Urinary bladder (tissue), 4 donors: ENCODE results near the gene SERGEF. TPM values are rescaled to one million over a fixed set of nuclear protein-coding genes. Genes with fewer than 3 reads are reported as not detected.
"Not testable (repeated sequence)": the region's sequence is repeated elsewhere in the genome, so short reads cannot be mapped to it uniquely, and the experiment has no call there.

ENCODE experiments used
- DNase-seq: peaks from one replicate; pipeline ENCODE4 v3.0.0-alpha.2; 2015; ENCODE audit errors: extremely low spot score
- H3K27ac ChIP-seq: one replicate; pipeline ENCODE4 v1.5.1; 2013; ENCODE audit warnings: low read depth, mild to moderate bottlenecking, moderate library complexity
- H3K36me3 ChIP-seq: one replicate; pipeline ENCODE4 v1.6.1; 2013; ENCODE audit warnings: mild to moderate bottlenecking, moderate library complexity; ENCODE audit not compliant: insufficient read depth
- H3K4me1 ChIP-seq: one replicate; pipeline ENCODE4 v1.6.1; 2013; ENCODE audit warnings: mild to moderate bottlenecking, moderate library complexity; ENCODE audit not compliant: insufficient read depth
- H3K4me3 ChIP-seq: one replicate; pipeline ENCODE4 v1.5.1; 2013; ENCODE audit warnings: low read depth, low read length
- WGBS: extraction: QIAGEN DNeasy Blood & Tissue Kit; methylation state at CpG from one replicate; pipeline ENCODE4 v1.1.7; 2013; 5-methylcytosine and 5-hydroxymethylcytosine counted together
- polyA plus RNA-seq: library from polyadenylated mRNA; stranded (reverse); fragments of 200-250 nt; gene quantifications from one replicate; pipeline ENCODE4 v1.2.3, GENCODE V29; 2013
- total RNA-seq: library from RNA; depleted of rRNA; stranded (reverse); fragments of >200 nt; gene quantifications from one replicate; pipeline ENCODE4 v1.2.3, GENCODE V29; 2014
- donor health status: healthy with polysubstance abuse.
- donor health status: healthy.

SERGEF gene
- total and polyA plus RNA-seq, 2 donors: 14.1 to 45.3 TPM

DNA sequence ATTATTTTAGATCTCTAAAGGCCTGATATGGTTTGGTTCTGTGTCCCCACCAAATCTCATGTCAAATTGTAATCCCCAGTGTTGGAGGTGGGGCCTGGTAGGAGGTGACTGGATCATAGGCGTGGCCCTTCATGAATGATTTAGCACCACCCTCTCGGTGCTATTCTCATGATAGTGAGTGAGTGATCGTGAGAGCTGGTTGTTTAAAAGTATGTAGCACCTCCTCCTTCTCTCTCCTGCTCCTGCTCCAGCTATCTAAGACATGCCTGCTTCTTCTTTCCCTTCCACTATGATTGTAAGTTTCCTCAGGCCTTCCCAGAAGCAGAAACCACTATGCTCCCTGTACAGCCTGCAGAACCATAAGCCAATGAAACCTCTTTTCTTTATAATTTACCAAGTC is 114.1 kb downstream of the SERGEF start:
- no peaks in the 10 kb centered on the region for H3K36me3 ChIP-seq
- no peak for DNase-seq
- no peak overlapping the region for H3K27ac ChIP-seq
- WGBS: 69% methylated on average over 3 of the region's 3 CpGs
- no peak overlapping the region for H3K4me3 ChIP-seq
- no peaks in the 10 kb centered on the region for H3K4me1 ChIP-seq

DNA sequence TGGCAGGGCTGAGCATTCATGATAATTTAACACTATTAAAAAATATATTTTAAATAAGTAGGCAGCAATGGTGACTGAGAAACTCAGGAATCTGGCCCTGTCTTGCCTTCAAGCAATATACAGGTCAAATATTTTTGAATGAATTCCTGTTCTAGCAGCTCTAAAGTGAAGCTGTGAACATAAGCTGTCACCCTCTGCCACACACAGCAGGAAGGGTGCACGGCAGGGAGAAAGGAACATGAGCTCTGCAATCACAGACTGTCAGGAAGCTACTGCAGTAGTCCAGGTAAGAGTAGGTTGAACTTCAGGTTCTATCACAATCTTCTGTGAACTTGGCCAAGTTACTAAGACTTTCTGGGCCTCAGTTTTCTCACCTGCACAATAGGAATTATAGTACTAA is 114.8 kb downstream of the SERGEF start:
- H3K27ac ChIP-seq: no peak overlapping the region
- H3K4me1 ChIP-seq: no peaks in the 10 kb centered on the region
- DNase-seq: no peak
- H3K4me3 ChIP-seq: no peak overlapping the region
- no peaks in the 10 kb centered on the region for H3K36me3 ChIP-seq
- 83% methylated on average over 1 of the region's 1 CpG for WGBS

DNA sequence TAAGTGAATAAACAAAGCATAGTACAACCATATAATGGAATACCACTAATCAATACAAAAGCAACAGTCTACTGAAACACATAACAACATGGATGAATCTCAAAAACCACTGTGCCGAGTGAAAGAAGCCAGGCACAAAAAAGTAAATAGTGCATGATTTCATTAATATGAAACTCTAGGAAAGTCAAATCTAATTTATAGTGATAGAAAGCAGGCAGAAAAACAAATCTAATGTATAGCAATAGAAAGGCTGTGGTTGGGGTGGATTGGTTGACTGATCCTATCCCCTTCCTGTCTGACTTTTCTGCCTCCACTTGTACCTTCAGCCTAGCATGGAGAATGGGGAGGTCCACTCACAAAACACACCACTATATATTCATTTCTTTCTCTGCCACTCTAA is 115.4 kb downstream of the SERGEF start:
- no peaks in the 10 kb centered on the region for H3K36me3 ChIP-seq
- no peak overlapping the region for H3K4me3 ChIP-seq
- no peak for DNase-seq
- 92% methylated on average over 1 of the region's 1 CpG for WGBS
- no peak overlapping the region for H3K27ac ChIP-seq
- no peaks in the 10 kb centered on the region for H3K4me1 ChIP-seq

DNA sequence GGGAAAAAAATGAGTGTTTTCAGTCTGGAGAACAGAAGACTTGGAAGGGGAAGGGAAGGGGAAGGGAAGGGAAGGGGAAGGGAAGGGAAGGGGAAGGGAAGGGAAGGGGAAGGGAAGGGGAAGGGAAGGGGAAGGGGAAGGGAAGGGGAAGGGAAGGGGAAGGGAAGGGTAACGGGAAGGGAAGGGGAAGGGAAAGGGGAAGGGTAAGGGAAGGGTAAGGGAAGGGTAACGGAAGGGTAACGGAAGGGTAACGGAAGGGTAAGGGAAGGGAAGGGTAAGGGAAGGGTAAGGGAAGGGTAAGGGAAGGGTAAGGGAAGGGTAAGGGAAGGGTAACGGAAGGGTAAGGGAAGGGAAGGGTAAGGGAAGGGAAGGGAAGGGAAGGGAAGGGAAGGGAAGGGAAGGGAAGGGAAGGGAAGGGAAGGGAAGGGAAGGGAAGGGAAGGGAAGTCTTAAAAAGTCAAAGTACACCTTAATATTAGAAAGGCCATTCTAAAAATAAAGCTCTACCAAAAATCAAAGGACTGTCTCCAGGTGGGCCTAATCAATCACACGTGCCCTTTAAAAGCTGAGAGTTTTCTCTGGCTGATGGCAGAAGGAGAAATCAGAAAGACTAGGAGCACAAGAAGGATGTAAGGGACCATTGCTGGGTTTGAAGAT is 116.2 kb downstream of the SERGEF start:
- 91% methylated on average over 5 of the region's 6 CpGs for WGBS
- not testable (repeated sequence) for H3K4me1 ChIP-seq, DNase-seq, H3K27ac ChIP-seq, H3K36me3 ChIP-seq, H3K4me3 ChIP-seq

DNA sequence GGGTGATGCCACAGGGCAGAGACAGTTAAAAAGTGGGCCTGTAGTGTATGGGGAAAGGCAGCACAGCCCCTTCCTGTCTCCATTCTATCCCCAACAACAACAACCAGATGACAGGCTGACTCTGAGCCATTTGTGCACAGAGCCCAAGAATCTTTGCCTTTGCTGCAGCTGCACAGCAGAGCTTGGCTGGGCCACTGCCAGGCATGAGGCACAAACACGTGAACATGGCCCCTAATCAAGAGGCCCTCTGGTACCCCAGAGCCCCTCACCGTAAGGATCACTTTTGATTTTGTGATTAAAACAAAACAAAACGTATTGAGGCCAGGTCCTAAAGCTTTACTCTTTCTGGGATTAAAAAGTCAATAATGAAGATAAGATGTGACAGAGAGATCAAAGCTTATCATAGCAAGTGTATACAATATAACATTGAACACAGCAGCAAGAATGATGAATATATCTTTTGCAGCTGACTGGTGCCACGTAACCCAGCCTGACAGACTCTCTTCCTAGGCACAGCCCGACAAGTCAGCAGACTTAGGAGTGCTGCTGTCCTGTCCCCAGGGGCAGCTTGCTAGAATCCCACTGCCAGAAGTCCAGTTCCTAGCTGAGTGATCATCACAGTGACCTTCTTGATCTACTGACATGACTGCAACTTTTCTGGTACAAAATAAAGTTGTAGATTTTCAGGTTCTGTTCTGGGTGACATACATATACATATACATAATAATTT is 117.8 kb downstream of the SERGEF start:
- no peaks in the 10 kb centered on the region for H3K36me3 ChIP-seq
- H3K4me3 ChIP-seq: no peak overlapping the region
- DNase-seq: no peak
- H3K27ac ChIP-seq: no peak overlapping the region
- WGBS: 36% methylated on average over 5 of the region's 5 CpGs
- no peaks in the 10 kb centered on the region for H3K4me1 ChIP-seq

DNA sequence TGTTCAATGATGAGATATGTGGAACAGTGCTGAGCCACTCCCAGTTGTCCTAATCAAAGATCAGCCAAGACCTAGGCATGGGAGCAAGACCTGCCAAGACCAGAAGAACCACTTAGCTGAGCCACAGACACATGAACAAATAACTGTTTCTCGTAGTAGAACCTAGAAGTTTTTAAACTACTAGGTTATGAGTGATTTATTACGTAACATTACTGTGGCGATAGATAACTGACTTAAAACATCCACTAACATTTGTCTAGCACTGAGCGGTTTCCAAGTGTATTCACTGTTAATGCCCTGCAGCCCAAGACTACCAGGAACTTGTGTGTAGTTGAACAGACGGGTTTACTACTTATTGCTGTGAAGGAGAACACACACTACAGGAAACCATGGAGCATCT is 120.4 kb downstream of the SERGEF start:
- DNase-seq: no peak
- H3K4me3 ChIP-seq: no peak overlapping the region
- no peak overlapping the region for H3K27ac ChIP-seq
- no peaks in the 10 kb centered on the region for H3K4me1 ChIP-seq
- 93% methylated on average over 5 of the region's 5 CpGs for WGBS
- H3K36me3 ChIP-seq: no peaks in the 10 kb centered on the region

DNA sequence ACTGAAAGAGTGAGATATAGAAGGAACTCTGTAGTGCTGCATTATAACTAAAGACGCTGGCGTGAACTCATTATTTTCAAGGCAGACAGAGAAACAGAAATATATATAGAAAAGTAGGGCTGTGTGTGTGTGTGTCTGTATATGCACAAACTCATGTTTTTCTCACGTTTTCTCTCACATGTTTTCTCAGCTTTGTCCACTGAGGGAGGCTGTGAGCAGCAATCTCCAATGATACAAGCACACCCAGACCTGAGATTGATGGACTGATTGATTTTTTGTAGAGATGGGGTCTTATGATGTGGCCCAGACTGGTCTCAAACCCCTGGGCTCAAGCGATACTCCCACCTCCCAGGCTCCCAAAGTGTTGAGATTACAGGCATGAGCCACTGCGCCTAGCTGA is 122.5 kb downstream of the SERGEF start:
- Histone ChIP-seq H3K4me1 (no peaks in the 10 kb centered on the region), H3K27ac (no peak overlapping the region), H3K36me3 (no peaks in the 10 kb centered on the region), H3K4me3 (no peak overlapping the region)
- DNase-seq: no peak
- WGBS: 95% methylated on average over 5 of the region's 5 CpGs

DNA sequence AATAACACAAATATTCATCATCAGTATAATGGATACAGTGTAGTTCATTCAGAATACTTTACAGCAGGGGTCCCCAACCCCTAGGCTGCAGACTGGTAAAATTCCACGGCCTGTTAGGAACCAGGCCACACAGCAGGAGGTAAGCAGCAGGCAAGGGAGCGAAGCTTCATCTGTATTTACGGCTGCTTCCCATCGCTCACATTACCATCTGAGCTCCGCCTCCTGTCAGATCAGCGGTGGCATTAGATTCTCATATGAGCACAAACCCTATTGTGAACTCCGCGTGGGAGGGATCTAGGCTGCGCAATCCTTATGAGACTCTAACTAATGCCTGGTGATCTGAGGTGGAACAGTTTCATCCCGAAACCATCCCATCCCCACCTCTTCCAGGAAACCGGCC is 125.1 kb downstream of the SERGEF start:
- H3K27ac ChIP-seq: no peak overlapping the region
- WGBS: 85% methylated on average over 11 of the region's 11 CpGs
- no peak overlapping the region for H3K4me3 ChIP-seq
- DNase-seq: no peak
- H3K4me1 ChIP-seq: no peaks in the 10 kb centered on the region
- H3K36me3 ChIP-seq: no peaks in the 10 kb centered on the region

DNA sequence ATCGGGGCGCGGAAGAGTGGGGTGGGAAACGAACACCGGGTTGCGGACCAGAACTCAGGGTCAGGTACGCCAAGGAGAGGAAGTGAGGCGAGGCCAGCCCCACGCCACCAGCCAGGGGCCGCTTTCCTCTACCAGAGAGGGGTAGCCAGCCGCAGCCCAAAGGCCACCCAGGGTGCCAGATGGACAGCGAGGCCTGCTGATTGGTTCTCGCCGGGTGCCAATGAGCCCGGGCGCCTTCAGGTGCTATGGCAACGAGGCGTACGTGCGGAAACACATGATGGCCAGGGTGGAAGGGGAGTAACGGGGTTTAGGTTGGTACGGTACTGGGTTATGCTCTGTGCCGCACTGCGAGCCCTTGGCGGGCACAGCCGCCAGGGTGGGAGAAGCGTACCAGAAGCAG is 128.9 kb downstream of the SERGEF start:
- H3K4me1 ChIP-seq: no peaks in the 10 kb centered on the region
- DNase-seq: no peak
- H3K27ac ChIP-seq: no peak overlapping the region
- H3K4me3 ChIP-seq: no peak overlapping the region
- no peaks in the 10 kb centered on the region for H3K36me3 ChIP-seq
- WGBS: 97% methylated on average over 27 of the region's 27 CpGs

DNA sequence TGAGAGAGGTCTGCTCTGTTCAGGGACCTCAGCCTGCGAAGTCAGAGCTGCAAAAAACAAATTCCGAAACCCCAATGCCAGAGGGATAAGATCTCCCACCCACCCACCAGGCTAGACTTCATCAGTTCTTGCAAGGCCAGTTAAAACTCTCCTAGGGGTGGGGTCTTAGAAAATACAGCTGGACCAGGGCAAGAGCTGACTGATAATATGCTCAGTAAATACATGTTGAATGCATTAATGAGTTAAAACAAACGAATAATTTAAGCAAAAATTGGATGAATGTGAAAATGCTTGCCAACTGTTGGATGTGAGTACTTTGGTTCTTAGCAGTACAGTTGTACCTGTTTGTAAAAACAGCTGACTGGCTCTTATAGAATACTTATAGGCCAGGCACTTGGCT is 129.8 kb downstream of the SERGEF start:
- Histone ChIP-seq H3K4me1 (no peaks in the 10 kb centered on the region), H3K27ac (no peak overlapping the region), H3K4me3 (no peak overlapping the region), H3K36me3 (no peaks in the 10 kb centered on the region)
- 84% methylated on average over 3 of the region's 3 CpGs for WGBS
- no peak for DNase-seq

DNA sequence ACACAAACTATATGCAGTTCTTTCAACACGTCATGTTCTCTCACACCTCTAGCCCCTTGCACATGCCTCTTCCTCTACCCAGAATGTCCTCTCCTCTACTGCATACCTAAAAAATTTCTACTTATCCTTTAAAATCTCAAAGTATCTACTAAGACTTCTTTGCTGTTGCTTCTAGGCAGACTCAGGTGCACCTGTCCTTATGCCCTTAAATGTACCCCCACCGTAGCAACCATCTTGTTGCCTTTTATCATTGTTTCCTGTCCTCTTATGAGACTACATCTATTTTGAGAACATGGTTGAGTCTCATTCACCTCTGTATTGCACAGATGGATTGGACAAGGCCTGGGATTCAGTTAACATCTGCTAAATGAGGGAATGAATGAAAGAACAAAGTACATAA is 134.1 kb downstream of the SERGEF start:
- H3K4me1 ChIP-seq: no peaks in the 10 kb centered on the region
- no peak overlapping the region for H3K4me3 ChIP-seq
- no peak overlapping the region for H3K27ac ChIP-seq
- H3K36me3 ChIP-seq: no peaks in the 10 kb centered on the region
- no peak for DNase-seq
- WGBS: 87% methylated on average over 2 of the region's 2 CpGs

DNA sequence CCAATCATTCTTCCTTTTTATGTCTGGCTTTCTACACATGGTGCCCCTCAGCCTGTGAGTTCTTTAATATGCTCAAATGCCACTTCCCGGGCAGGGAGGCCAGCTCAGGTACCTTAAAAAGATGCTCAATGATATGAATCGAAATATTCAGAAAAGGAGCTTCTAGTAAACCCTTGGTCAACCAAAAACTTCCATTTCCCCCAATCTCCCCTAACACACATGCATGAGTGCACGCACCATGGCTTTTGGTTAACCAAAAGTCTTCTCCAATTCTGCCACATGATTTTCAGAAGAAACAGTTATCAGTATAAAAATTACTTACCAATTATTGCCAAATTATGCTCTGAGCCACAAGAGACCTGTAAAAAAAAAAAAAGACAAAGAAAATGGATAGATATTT is 135.0 kb downstream of the SERGEF start:
- no peak for DNase-seq
- H3K4me3 ChIP-seq: no peak overlapping the region
- H3K27ac ChIP-seq: no peak overlapping the region
- no peaks in the 10 kb centered on the region for H3K36me3 ChIP-seq
- H3K4me1 ChIP-seq: no peaks in the 10 kb centered on the region
- WGBS: 96% methylated on average over 3 of the region's 3 CpGs

DNA sequence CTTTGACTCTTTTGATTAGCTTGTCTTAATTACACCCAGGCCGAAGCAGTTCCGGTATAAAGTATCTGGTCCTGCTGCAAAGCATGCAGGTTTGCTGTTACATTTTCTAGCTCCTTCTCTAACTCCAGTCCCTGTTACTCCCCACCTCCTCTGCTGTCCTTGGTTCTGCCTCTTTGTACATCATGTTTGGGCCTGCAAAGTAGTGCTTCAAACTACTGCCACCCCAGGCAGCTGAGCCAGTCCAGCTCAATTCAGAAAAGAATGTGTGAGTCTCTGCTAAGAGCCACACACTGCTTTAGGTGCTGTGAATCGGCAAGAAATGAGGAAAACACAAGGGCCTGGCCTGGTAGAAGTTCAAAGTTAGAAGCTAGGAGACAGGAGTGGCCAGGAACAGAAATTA is 136.0 kb downstream of the SERGEF start:
- DNase-seq: no peak
- WGBS: 85% methylated on average over 3 of the region's 3 CpGs
- H3K27ac ChIP-seq: no peak overlapping the region
- H3K4me1 ChIP-seq: no peaks in the 10 kb centered on the region
- no peak overlapping the region for H3K4me3 ChIP-seq
- no peaks in the 10 kb centered on the region for H3K36me3 ChIP-seq

DNA sequence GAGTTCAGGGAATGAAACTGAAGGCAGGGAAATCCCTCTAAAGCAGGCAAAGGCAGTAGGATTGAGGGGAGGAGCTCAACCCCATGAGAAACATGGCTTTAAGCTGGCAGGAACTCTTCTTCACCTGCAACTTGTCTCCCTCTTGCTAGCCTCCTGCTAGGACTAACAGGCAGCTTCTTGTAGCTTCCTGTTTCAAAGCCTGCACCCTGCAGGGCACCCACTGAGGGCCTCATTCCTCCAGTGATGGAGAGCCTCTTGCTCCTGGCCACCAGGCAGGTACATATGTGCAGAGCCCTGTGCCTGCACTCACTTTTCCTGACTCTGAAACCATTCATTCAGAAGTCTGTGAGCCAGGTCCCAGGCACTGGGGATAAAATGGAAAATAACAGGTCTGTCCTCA is 137.0 kb downstream of the SERGEF start:
- no peak for DNase-seq

More for the DNA sequence above, 137.0 kb downstream of the SERGEF start:
- Histone ChIP-seq H3K4me1 (no peaks in the 10 kb centered on the region), H3K4me3 (no peak overlapping the region), H3K27ac (no peak overlapping the region), H3K36me3 (no peaks in the 10 kb centered on the region)
